ENCODE results near the gene RGS17. TPM values are rescaled to one million over a fixed set of nuclear protein-coding genes. Genes with fewer than 3 reads are reported as not detected.

Gene RGS17
- polyA plus RNA-seq, 6 donors from 2014 or later, result not detected

GRCh38 chr6:153031335-153031955 is 99.6 kb downstream of the RGS17 start:
- peaks cover 0 to 7% (median 0%) of the 10 kb centered on the region in 3 donors for H3K4me1 Mint-ChIP-seq
- H3K36me3 Mint-ChIP-seq, result no peaks in the 10 kb centered on the region
- H3K9me3 Mint-ChIP-seq, result no peaks in the 10 kb centered on the region
- H3K27ac Mint-ChIP-seq, result no peak overlapping the region
- peaks cover 4 to 53% (median 35%) of the 10 kb centered on the region in 3 donors for H3K27me3 Mint-ChIP-seq
- DNase-seq (no peak), ATAC-seq (ENCODE audit: low read depth in 2 of 2) (no peak)
- no peak overlapping the region for H3K4me3 Mint-ChIP-seq

DNA sequence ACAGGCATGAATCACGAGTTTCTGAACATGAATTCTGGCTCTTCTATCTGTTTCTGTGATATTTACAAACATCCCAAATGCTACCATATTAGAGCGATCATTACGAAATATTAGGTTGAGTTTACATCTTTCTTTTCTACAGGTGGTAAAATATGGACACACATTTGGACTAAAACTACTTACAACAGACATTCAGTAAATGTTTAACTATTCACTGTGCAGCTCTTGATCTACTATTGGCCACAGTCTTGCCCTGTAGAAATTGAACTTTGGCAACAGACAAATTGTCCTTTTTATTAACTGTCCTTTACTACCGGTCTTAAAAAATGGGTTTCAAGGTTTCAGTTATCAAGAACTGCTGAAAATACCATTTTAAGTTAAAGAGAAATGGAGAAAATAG is 102.1 kb downstream of the RGS17 start:
- DNase-seq (no peak), ATAC-seq (ENCODE audit: low read depth in 2 of 2) (no peak)
- Mint-ChIP-seq H3K4me1 (peaks cover 0 to 14% (median 4%) of the 10 kb centered on the region in 3 donors), H3K9me3 (no peaks in the 10 kb centered on the region), H3K4me3 (no peak overlapping the region), H3K27ac (no peak overlapping the region), H3K36me3 (no peaks in the 10 kb centered on the region), H3K27me3 (peaks cover 9 to 53% (median 45%) of the 10 kb centered on the region in 3 donors)

GRCh38 chr6:153028286-153028685 is 102.8 kb downstream of the RGS17 start:
- peaks cover 9 to 55% (median 47%) of the 10 kb centered on the region in 3 donors for H3K27me3 Mint-ChIP-seq
- peaks cover 0 to 14% (median 4%) of the 10 kb centered on the region in 3 donors for H3K4me1 Mint-ChIP-seq
- ATAC-seq (ENCODE audit: low read depth in 2 of 2) (no peak), DNase-seq (no peak)
- H3K27ac Mint-ChIP-seq, result no peak overlapping the region
- H3K4me3 Mint-ChIP-seq, result no peak overlapping the region
- H3K9me3 Mint-ChIP-seq, result no peaks in the 10 kb centered on the region
- H3K36me3 Mint-ChIP-seq, result no peaks in the 10 kb centered on the region

GRCh38 chr6:153027480-153027879 is 103.6 kb downstream of the RGS17 start:
- DNase-seq (no peak), ATAC-seq (ENCODE audit: low read depth in 2 of 2) (no peak)
- Mint-ChIP-seq H3K36me3 (no peaks in the 10 kb centered on the region), H3K4me3 (no peak overlapping the region), H3K27ac (no peak overlapping the region), H3K4me1 (peaks cover 0 to 14% (median 4%) of the 10 kb centered on the region in 3 donors), H3K9me3 (no peaks in the 10 kb centered on the region), H3K27me3 (peaks cover 9 to 55% (median 47%) of the 10 kb centered on the region in 3 donors)

DNA sequence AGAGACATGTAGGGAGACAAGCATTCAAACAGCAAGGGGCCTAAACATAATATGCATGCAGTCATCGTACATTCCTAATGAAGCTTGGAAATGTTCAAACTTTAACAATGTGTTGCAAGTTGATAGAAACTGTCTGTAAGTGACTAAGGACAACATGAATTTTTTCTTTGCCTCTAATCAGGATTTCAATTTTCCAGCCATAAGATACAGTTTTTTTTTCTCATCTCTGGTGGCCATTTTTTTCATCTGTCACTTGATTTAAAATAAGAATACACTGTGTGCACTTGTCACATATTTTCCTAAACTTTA is 106.4 kb downstream of the RGS17 start:
- H3K4me1 Mint-ChIP-seq, result peaks cover 0 to 7% (median 4%) of the 10 kb centered on the region in 3 donors

GRCh38 chr6:153023977-153024708 is 106.9 kb downstream of the RGS17 start:
- H3K27me3 Mint-ChIP-seq, result peaks cover 9 to 42% (median 32%) of the 10 kb centered on the region in 3 donors
- no peak overlapping the region for H3K4me3 Mint-ChIP-seq
- H3K9me3 Mint-ChIP-seq, result no peaks in the 10 kb centered on the region
- no peaks in the 10 kb centered on the region for H3K36me3 Mint-ChIP-seq
- H3K4me1 Mint-ChIP-seq, result peaks cover 0 to 7% (median 4%) of the 10 kb centered on the region in 3 donors
- H3K27ac Mint-ChIP-seq, result no peak overlapping the region
- ATAC-seq (ENCODE audit: low read depth in 2 of 2) (peak; percentile 82 to 91), DNase-seq (peak; percentile 49)

More for the DNA sequence above, 106.4 kb downstream of the RGS17 start:
- no peaks in the 10 kb centered on the region for H3K36me3 Mint-ChIP-seq
- H3K9me3 Mint-ChIP-seq, result no peaks in the 10 kb centered on the region
- H3K27me3 Mint-ChIP-seq, result peaks cover 9 to 42% (median 33%) of the 10 kb centered on the region in 3 donors
- no peak for DNase-seq
- H3K27ac Mint-ChIP-seq, result no peak overlapping the region
- ATAC-seq (ENCODE audit: low read depth in 2 of 2), result no peak
- no peak overlapping the region for H3K4me3 Mint-ChIP-seq

DNA sequence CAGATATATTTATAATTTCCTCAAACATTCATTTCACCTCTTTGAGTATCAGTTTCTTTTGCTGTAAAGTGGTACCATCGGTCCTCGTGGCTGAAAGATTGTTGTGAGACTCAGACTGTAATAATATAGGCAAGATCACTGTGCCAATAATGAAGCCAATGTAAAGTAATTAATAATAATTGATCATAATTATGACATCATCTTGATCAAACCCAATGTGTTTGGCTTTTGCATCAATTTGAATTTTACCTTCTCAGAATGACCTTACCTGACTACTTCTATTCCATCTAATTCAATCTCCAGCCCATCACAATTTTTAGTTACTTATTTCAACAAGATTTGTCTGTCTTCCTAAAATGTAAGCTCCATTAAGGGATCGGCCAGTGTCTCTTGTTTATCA is 112.7 kb downstream of the RGS17 start:
- no peak for ATAC-seq (ENCODE audit: low read depth in 2 of 2)
- Mint-ChIP-seq H3K36me3 (no peaks in the 10 kb centered on the region), H3K27ac (no peak overlapping the region)

GRCh38 chr6:153016846-153017245 is 114.2 kb downstream of the RGS17 start:
- Mint-ChIP-seq H3K27me3 (peaks cover 4 to 24% (median 21%) of the 10 kb centered on the region in 3 donors), H3K27ac (no peak overlapping the region), H3K4me3 (no peak overlapping the region), H3K4me1 (no peaks in the 10 kb centered on the region), H3K36me3 (no peaks in the 10 kb centered on the region), H3K9me3 (no peaks in the 10 kb centered on the region)
- no peak for ATAC-seq (ENCODE audit: low read depth in 2 of 2)
- DNase-seq, result no peak

More for the DNA sequence above, 112.7 kb downstream of the RGS17 start:
- no peaks in the 10 kb centered on the region for H3K4me1 Mint-ChIP-seq
- peaks cover 4 to 25% (median 21%) of the 10 kb centered on the region in 3 donors for H3K27me3 Mint-ChIP-seq
- no peaks in the 10 kb centered on the region for H3K9me3 Mint-ChIP-seq
- DNase-seq, result no peak
- no peak overlapping the region for H3K4me3 Mint-ChIP-seq

DNA sequence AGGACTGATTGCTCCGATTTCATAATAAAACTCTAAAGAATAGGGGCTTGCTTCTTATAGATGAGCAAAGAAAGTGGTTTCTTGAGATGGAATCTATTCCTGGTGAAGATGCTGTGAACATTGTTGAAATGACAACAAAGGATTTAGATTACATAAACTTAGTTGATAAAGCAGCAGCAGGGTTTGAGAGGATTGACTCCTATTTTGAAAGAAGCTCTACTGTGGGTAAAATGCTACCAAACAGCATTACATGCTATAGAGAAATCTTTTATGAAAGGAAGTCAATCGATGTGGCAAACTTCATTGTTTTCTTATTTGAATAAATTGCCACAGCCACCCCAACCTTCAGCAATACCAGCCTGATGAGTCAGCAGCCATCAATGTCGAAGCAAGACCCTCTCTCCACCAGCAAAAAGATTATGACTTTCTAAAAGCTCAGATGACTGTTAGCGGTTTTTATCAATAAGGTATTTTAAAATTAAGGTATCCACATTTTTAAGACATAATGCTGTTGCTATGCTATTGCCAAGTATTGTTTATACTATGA is 115.9 kb downstream of the RGS17 start:
- H3K27ac Mint-ChIP-seq, result no peak overlapping the region
- no peaks in the 10 kb centered on the region for H3K36me3 Mint-ChIP-seq
- H3K27me3 Mint-ChIP-seq, result peaks cover 0 to 21% (median 19%) of the 10 kb centered on the region in 3 donors
- no peaks in the 10 kb centered on the region for H3K4me1 Mint-ChIP-seq
- H3K4me3 Mint-ChIP-seq, result no peak overlapping the region
- no peak for DNase-seq
- ATAC-seq (ENCODE audit: low read depth in 2 of 2), result no peak
- H3K9me3 Mint-ChIP-seq, result no peaks in the 10 kb centered on the region

DNA sequence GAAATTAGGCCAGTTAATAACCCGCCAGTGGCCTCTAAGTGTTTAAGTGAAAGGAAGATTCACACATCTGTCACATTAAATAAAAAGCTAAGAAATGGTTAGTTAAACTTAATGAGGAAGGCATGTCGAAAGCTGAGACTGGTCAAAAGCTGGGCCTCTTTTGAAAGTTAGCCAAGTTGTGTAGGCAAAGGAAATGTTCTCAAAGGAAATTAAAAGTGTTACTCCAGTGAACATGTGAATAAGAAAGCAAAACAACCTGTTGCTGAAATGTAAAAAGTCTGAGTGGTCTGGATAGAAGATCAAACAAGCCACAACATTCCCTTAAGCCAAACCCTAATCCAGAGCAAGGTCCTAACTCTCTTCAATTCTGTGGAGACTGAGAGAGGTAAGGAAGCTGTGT is 117.6 kb downstream of the RGS17 start:
- no peak for DNase-seq
- ATAC-seq (ENCODE audit: low read depth in 2 of 2), result no peak
- Mint-ChIP-seq H3K4me3 (no peak overlapping the region), H3K27me3 (peaks cover 0 to 20% (median 11%) of the 10 kb centered on the region in 3 donors), H3K9me3 (no peaks in the 10 kb centered on the region), H3K27ac (no peak overlapping the region), H3K4me1 (no peaks in the 10 kb centered on the region), H3K36me3 (no peaks in the 10 kb centered on the region)

DNA sequence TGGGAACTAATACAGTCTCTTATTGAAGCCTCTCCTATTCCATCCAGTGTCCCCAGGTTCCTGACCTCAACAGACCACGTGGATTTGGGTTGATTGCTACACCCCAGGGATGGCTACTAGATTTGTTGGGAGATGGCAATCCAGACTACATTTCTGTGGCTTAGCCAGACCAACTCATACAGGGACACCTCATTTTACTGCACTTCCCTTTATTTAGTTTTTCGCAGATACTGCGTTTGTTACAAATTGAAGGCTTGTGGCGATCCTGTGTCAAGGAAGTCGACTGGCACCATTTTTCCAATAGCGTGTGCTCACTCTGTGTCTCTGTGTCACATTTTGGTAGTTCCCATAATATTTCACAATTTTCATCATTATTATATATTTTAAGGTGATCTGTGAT is 118.2 kb downstream of the RGS17 start:
- Mint-ChIP-seq H3K4me3 (no peak overlapping the region), H3K27ac (no peak overlapping the region), H3K4me1 (no peaks in the 10 kb centered on the region)

GRCh38 chr6:153003366-153003690 is 127.8 kb downstream of the RGS17 start:
- peak overlapping the region; percentile 96 to 99 (median 98) for H3K27ac Mint-ChIP-seq
- H3K9me3 Mint-ChIP-seq, result no peaks in the 10 kb centered on the region
- peaks cover 31 to 49% (median 48%) of the 10 kb centered on the region in 3 donors for H3K4me1 Mint-ChIP-seq
- H3K27me3 Mint-ChIP-seq, result no peaks in the 10 kb centered on the region
- ATAC-seq (ENCODE audit: low read depth in 2 of 2), result no peak
- DNase-seq, result peak; percentile 3
- H3K4me3 Mint-ChIP-seq, result peak overlapping the region; percentile 95 to 99 (median 97)
- H3K36me3 Mint-ChIP-seq, result no peaks in the 10 kb centered on the region

More for the DNA sequence above, 118.2 kb downstream of the RGS17 start:
- Mint-ChIP-seq H3K9me3 (no peaks in the 10 kb centered on the region), H3K27me3 (peaks cover 0 to 14% (median 9%) of the 10 kb centered on the region in 3 donors), H3K36me3 (no peaks in the 10 kb centered on the region)
- ATAC-seq (ENCODE audit: low read depth in 2 of 2) (no peak), DNase-seq (no peak)

- Mint-ChIP-seq H3K4me1 (peaks cover 31 to 49% (median 48%) of the 10 kb centered on the region in 3 donors), H3K9me3 (no peaks in the 10 kb centered on the region), H3K4me3 (peak within 1 kb of the TSS; percentile 95 to 99 (median 97)), H3K27me3 (no peaks in the 10 kb centered on the region), H3K36me3 (no peaks in the 10 kb centered on the region), H3K27ac (peak within 1 kb of the TSS; percentile 96 to 99 (median 98))
- peak; percentile 80 for DNase-seq
- ATAC-seq (ENCODE audit: low read depth in 2 of 2), result peak; percentile 85 to 86
Measured at GRCh38 chr6:153002613-153003365, 128.3 kb downstream of the RGS17 start, which contains the start of gene MTRF1L. TSS of gene MTRF1L (minus strand) at chr6:153002709. CDS start at chr6:153002685, 24 bp downstream.

Measured in naive B cell (primary cell).